Vagina (tissue), 2 donors: ENCODE results near the gene THY1.

Experiments
- CTCF ChIP-seq, 3 experiments: fragments of 450-650 bp in 2 of 3; fragments of 200-600 bp in 1 of 3; sonication (generic) in 1 of 3; IDR thresholded peaks; one replicate each; pipeline ENCODE4 v1.5.1; 2017 to 2019; ENCODE audit warnings: antibody characterized with exemption in 3 of 3, mild to moderate bottlenecking in 2 of 3, moderate library complexity in 2 of 3
- POLR2AphosphoS5 ChIP-seq, 2 donors: sonication (generic); formaldehyde crosslinking; IDR thresholded peaks; one replicate each; pipeline ENCODE4 v1.9.0; 2017; ENCODE audit warnings: antibody characterized with exemption in 2 of 2, mild to moderate bottlenecking in 2 of 2, low read depth in 1 of 2; ENCODE audit not compliant: insufficient read depth in 1 of 2

DNA sequence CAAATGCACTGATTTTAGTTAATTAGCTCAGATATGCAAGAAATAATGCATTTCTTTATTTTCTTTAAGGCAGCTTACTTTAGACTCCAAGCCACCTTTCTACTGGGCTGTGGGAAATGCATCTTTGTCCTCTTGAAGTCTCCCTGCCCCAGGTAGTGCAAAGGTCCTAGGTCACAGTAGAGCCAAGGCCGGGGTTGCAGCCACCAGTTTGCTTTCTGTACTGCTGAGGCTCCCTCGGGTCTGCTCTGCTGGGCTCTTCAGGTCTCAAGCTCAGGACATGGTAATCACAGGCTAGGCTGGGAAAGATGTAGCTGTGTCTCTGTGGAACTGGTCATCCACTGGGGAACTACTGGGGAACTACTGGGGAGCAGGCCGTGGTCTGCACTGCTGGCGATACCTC lies 25.4 kb upstream of the THY1 start:
- TF ChIP-seq POLR2AphosphoS5 (IDR thresholded peaks at IDR 0.05; ENCODE audit: insufficient read depth in 1 of 2, low read depth in 1 of 2) (no peak), CTCF (IDR thresholded peaks at IDR 0.05) (no peak)
